Glutamatergic neuron (in vitro differentiated cells): Measurements from ENCODE around the gene CELA3A. TPM values are rescaled to one million over a fixed set of nuclear protein-coding genes. Genes with fewer than 3 reads are reported as not detected.
"Not testable (repeated sequence)": the region's sequence is repeated elsewhere in the genome, so short reads cannot be mapped to it uniquely, and the experiment has no call there.

Experiments
- DNase-seq: peaks from one replicate; pipeline ENCODE4 v3.0.0; 2022
- H3K27ac Mint-ChIP-seq: one replicate; pipeline ENCODE4 v1.8.0; 2020; ENCODE audit warnings: mild to moderate bottlenecking, mixed read lengths, inconsistent platforms; ENCODE audit not compliant: unreplicated experiment
- H3K27me3 Mint-ChIP-seq: one replicate; pipeline ENCODE4 v1.8.0; 2020; ENCODE audit warnings: mild to moderate bottlenecking, moderate library complexity, mixed read lengths, inconsistent platforms; ENCODE audit not compliant: unreplicated experiment
- H3K36me3 Mint-ChIP-seq: one replicate; pipeline ENCODE4 v1.8.0; 2020; ENCODE audit warnings: mild to moderate bottlenecking, mixed read lengths, inconsistent platforms; ENCODE audit not compliant: unreplicated experiment
- H3K4me1 Mint-ChIP-seq: one replicate; pipeline ENCODE4 v1.8.0; 2020; ENCODE audit warnings: mild to moderate bottlenecking, low read depth, mixed read lengths, inconsistent platforms; ENCODE audit not compliant: unreplicated experiment
- H3K4me3 Mint-ChIP-seq: one replicate; pipeline ENCODE4 v1.8.0; 2020; ENCODE audit warnings: mild to moderate bottlenecking, mixed read lengths, inconsistent platforms; ENCODE audit not compliant: unreplicated experiment
- H3K9me3 Mint-ChIP-seq: one replicate; pipeline ENCODE4 v1.8.0; 2020; ENCODE audit warnings: mild to moderate bottlenecking, moderate library complexity, mixed read lengths, inconsistent platforms; ENCODE audit not compliant: unreplicated experiment
- total RNA-seq: library from RNA; stranded (reverse); fragmentation: NEBNext Ultra II Directional; extraction: Animal tissue kit (Norgen Biotek cat#: 25700); gene quantifications from one replicate; pipeline ENCODE4 v1.2.1, GENCODE V29; 2021; ENCODE audit not compliant: unreplicated experiment
- TF ChIP-seq, protein P1 (sequence below): fragments of 200-600 bp; sonication (generic); IDR thresholded peaks from one replicate; pipeline ENCODE4 v1.5.0; 2021; ENCODE audit not compliant: partially characterized antibody, unreplicated experiment

CELA3A gene
- total RNA-seq, 1 donor from 2014 or later: not detected

DNA sequence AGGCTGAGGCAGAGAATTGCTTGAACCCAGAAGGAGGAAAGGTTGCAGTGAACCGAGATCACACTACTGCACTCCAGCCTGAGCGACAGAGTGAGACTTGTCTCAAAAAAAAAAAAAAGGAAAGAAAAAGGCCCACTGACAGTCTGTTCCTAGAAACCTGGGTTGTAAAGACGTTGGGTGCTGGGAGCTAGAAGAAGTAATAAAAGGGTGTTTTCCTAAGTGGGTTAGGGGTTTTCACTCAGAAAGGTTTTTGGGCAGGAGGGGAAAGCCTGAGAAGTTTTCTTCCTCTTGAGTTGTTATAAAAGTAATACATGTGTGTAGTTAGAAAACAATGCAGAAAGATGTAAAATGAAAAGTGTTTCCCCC is 25.4 kb downstream of the CELA3A start:
- no peak overlapping the region for H3K27ac Mint-ChIP-seq
- H3K27me3 Mint-ChIP-seq: peaks cover 5% of the 10 kb centered on the region
- H3K4me3 Mint-ChIP-seq: no peak overlapping the region
- no peak for DNase-seq
- H3K36me3 Mint-ChIP-seq: no peaks in the 10 kb centered on the region
- TF ChIP-seq, protein P1, sequence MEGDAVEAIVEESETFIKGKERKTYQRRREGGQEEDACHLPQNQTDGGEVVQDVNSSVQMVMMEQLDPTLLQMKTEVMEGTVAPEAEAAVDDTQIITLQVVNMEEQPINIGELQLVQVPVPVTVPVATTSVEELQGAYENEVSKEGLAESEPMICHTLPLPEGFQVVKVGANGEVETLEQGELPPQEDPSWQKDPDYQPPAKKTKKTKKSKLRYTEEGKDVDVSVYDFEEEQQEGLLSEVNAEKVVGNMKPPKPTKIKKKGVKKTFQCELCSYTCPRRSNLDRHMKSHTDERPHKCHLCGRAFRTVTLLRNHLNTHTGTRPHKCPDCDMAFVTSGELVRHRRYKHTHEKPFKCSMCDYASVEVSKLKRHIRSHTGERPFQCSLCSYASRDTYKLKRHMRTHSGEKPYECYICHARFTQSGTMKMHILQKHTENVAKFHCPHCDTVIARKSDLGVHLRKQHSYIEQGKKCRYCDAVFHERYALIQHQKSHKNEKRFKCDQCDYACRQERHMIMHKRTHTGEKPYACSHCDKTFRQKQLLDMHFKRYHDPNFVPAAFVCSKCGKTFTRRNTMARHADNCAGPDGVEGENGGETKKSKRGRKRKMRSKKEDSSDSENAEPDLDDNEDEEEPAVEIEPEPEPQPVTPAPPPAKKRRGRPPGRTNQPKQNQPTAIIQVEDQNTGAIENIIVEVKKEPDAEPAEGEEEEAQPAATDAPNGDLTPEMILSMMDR: no peak
- peaks cover 7% of the 10 kb centered on the region for H3K9me3 Mint-ChIP-seq
- peaks cover 4% of the 10 kb centered on the region for H3K4me1 Mint-ChIP-seq

DNA sequence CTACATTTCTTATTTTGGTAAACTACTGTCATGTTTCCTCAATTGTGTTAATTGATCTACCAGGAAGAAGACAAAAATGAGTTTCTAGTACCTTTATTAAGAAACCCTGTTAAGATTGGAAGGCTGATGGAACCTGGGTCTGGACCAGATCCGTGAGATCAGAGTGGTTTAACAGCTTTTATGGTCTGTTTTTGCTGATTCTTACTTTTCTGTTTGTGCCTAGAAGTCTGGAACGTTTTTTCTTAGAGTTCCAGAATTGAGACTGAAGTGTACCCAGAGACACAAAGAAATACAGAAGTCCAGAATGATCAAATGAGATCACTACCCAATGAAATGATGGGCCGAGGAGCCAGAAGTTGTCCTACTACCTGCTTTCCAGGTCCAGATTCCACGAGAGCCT is 28.6 kb downstream of the CELA3A start:
- TF ChIP-seq, protein P1: no peak
- H3K9me3 Mint-ChIP-seq: peaks cover 4% of the 10 kb centered on the region
- no peak overlapping the region for H3K4me3 Mint-ChIP-seq
- no peak for DNase-seq
- H3K4me1 Mint-ChIP-seq: peaks cover 4% of the 10 kb centered on the region
- H3K27ac Mint-ChIP-seq: no peak overlapping the region
- H3K27me3 Mint-ChIP-seq: no peaks in the 10 kb centered on the region
- H3K36me3 Mint-ChIP-seq: no peaks in the 10 kb centered on the region

DNA sequence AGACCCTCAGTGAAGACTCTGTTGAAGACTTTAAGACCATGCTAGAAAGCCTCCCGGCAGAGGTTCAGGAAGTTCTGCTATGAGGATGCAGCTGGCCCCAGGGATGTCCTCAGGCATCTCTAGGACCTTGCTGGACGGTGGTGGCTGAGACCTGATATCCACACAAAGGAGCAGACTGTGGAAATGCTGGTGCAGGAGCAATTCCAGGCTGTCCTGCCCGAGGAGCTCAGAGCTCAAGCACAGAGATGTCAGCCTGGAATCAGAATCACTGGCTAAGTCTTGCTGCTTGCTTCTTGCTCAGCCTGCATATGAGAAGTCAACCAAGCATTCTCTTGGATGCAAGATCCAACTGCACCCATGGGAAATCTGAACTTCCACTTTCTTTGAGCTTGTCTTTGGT is 29.0 kb downstream of the CELA3A start:
- peaks cover 4% of the 10 kb centered on the region for H3K4me1 Mint-ChIP-seq
- H3K36me3 Mint-ChIP-seq: no peaks in the 10 kb centered on the region
- DNase-seq: no peak
- no peak overlapping the region for H3K4me3 Mint-ChIP-seq
- no peaks in the 10 kb centered on the region for H3K27me3 Mint-ChIP-seq
- H3K27ac Mint-ChIP-seq: no peak overlapping the region
- TF ChIP-seq, protein P1: no peak
- H3K9me3 Mint-ChIP-seq: peaks cover under 1% of the 10 kb centered on the region

DNA sequence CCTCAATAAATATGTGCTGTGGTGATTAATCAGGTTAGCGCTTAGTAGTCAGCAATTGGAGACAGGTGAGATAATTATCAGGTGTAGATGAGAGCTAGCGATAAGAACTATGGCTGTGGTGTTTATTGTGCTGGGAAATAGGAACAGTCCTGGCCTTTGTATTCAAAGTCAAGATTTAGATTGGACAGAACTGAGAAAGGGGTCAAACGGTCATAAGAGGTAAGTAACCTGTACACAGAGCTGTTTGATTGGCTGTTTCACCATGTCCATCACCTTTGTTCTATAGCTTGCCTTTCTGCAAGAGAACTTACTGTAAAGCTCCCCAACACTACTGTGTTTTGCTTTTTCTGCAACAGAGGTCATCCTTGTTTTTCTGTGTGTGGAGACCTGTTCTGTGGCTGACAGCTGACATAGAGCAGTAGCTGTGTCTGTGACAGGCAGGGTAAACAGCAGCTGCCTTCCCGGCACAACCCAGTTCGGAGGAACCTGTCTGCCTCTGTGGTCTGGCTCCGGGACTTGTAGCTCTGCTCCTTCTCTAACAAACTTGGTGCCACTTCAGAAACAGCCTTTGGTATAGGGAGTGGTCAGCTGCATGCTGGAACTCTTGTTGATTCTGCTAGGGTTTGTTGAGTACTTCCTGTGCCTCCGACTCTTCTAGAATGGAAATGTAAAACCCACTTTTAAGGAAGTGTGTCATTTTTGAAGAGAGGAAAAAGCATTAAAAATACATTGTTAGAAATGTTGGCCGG is 29.9 kb downstream of the CELA3A start:
- Mint-ChIP-seq H3K9me3 (no peaks in the 10 kb centered on the region), H3K4me1 (no peaks in the 10 kb centered on the region), H3K27ac (no peak overlapping the region), H3K4me3 (no peak overlapping the region), H3K36me3 (no peaks in the 10 kb centered on the region), H3K27me3 (no peaks in the 10 kb centered on the region)
- TF ChIP-seq, protein P1: no peak
- DNase-seq: no peak

DNA sequence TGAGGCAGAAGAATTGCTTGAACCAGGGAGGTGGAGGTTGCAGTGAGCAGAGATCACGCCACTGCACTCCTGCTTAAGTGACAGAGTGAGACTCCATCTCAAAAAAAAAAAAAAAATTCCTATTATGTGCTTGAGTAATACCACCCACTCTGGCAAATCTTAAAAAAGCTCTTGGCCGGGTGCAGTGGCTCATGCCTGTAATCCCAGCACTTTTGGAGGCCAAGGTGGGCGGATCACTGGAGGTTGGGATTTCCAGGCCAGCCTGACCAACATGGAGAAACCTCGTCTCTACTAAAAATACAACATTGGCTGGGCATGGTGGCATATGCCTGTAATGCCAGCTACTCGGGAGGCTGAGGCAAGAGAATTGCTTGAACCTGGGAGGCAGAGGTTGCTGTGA is 33.4 kb downstream of the CELA3A start:
- not testable (repeated sequence) for H3K36me3 Mint-ChIP-seq, H3K27ac Mint-ChIP-seq, H3K4me3 Mint-ChIP-seq, H3K27me3 Mint-ChIP-seq, H3K9me3 Mint-ChIP-seq, H3K4me1 Mint-ChIP-seq, DNase-seq
